HAP-1 (cell line): ENCODE measurements around the gene SET.

ENCODE experiments used
- DNase-seq, 2 experiments: peaks; one replicate each; pipeline ENCODE4 v3.0.0-alpha.2; 2016 to 2020; ENCODE audit warnings: low spot score in 2 of 2
- H3K27me3 ChIP-seq: fragments of 250-450 bp; sonication (Bioruptor Pico); 2 replicates; pipeline ENCODE4 v1.5.1; 2020; ENCODE audit warnings: low read depth, mild to moderate bottlenecking, moderate library complexity
- H3K36me3 ChIP-seq: fragments of 250-450 bp; sonication (Bioruptor Pico); replicated peaks from 2 replicates; pipeline ENCODE4 v1.5.1; 2020; ENCODE audit warnings: mild to moderate bottlenecking
- H3K4me1 ChIP-seq: fragments of 250-450 bp; sonication (Bioruptor Pico); 2 replicates; pipeline ENCODE4 v1.5.1; 2020; ENCODE audit warnings: mild to moderate bottlenecking
- H3K4me3 ChIP-seq: fragments of 250-450 bp; sonication (Bioruptor Pico); 2 replicates; pipeline ENCODE4 v1.5.1; 2020; ENCODE audit warnings: mild to moderate bottlenecking, moderate library complexity
- H3K9me3 ChIP-seq: fragments of 250-450 bp; sonication (Bioruptor Pico); 2 replicates; pipeline ENCODE4 v1.5.1; 2020; ENCODE audit warnings: mild to moderate bottlenecking, moderate library complexity
- in situ Hi-C: fragments of 300-500 bp; cut with MboI; formaldehyde crosslinking; loops from 3 replicates; pipeline ENCODE4 v1.14.3; 2020; ENCODE audit warnings: low sequenced_read_pairs, inconsistent platforms, mixed read lengths

Gene SET

GRCh38 chr9:128723352-128723865 lies 34.4 kb downstream of the SET start:
- H3K4me1 ChIP-seq: peaks cover 12% of the 10 kb centered on the region
- peak overlapping the region; percentile 86 for H3K4me3 ChIP-seq
- H3K36me3 ChIP-seq: peaks cover 30% of the 10 kb centered on the region
- H3K9me3 ChIP-seq: no peaks in the 10 kb centered on the region
- in situ Hi-C loops: no loop called here
- no peak for DNase-seq
- no peaks in the 10 kb centered on the region for H3K27me3 ChIP-seq

- DNase-seq: peak; percentile 99 to 100
- peaks cover 12% of the 10 kb centered on the region for H3K4me1 ChIP-seq
- peaks cover 28% of the 10 kb centered on the region for H3K36me3 ChIP-seq
- H3K4me3 ChIP-seq: peak within 1 kb of the TSS; percentile 86
- no peaks in the 10 kb centered on the region for H3K27me3 ChIP-seq
- H3K9me3 ChIP-seq: no peaks in the 10 kb centered on the region
- in situ Hi-C loops: no loop called here
These were observed 35.1 kb downstream of the SET start, which contains the start of gene ZDHHC12 for GRCh38 chr9:128723866-128724743. Gene ZDHHC12 (minus strand): TSS chr9:128724127. CDS start chr9:128724093, 34 bp downstream.

DNA sequence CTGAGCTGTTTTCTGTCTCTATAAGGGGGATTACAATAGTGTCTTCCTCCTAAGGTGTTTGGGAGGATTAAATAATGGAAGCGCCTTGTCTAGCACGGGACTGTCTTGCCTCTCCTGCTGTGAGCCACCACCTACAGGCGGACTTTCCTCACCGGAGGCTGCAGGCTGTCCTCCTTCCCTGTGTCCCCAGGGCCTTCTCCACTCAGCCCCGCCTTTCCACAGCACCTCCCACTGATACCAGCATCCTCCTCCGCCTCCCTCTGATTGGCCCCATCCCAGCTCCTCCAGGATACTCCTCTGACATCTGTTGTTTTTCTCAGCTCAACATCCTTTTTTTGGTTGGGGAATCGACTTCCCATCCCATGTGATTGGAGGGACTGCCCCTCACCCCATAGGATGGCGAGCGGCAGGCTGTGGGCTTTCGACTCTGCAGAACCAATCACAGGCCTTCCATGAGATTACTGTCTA lies 35.8 kb downstream of the SET start:
- no peaks in the 10 kb centered on the region for H3K9me3 ChIP-seq
- H3K4me3 ChIP-seq: peak overlapping the region; percentile 86
- in situ Hi-C loops: no loop called here
- peaks cover 24% of the 10 kb centered on the region for H3K36me3 ChIP-seq
- H3K4me1 ChIP-seq: peaks cover 12% of the 10 kb centered on the region
- DNase-seq: peak; percentile 65 to 92
- no peaks in the 10 kb centered on the region for H3K27me3 ChIP-seq

GRCh38 chr9:128727640-128728248 lies 38.7 kb downstream of the SET start:
- no peak overlapping the region for H3K4me3 ChIP-seq
- no peaks in the 10 kb centered on the region for H3K9me3 ChIP-seq
- H3K36me3 ChIP-seq: peaks cover 3% of the 10 kb centered on the region; the same call in 1 of the 2 replicates
- in situ Hi-C loops: no loop called here
- H3K27me3 ChIP-seq: no peaks in the 10 kb centered on the region
- peaks cover 12% of the 10 kb centered on the region for H3K4me1 ChIP-seq
- DNase-seq: no peak

DNA sequence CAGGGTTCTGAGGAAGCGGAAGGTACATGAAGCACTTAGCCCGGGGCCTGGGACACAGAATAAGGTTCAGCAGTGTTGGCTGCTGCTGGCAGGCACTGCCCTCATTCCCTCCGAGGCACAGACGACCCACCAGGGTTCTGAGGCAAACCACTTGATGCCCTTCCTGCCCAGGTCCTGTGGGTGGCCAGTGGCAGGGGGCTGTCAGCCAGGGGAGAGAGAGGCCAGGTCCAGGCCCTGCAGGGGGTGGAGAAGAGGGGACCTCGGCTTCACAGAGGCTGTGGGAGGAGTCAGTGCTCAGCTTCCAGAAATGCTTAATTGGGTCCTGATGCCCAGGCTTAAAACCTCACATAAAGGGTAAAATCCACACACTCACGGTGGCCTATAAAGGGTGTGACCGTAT lies 39.3 kb downstream of the SET start:
- Histone ChIP-seq H3K4me1 (peaks cover 7% of the 10 kb centered on the region), H3K9me3 (no peaks in the 10 kb centered on the region), H3K4me3 (no peak overlapping the region), H3K27me3 (no peaks in the 10 kb centered on the region), H3K36me3 (peaks cover 3% of the 10 kb centered on the region; the same call in 1 of the 2 replicates)
- in situ Hi-C loops: no loop called here
- no peak for DNase-seq

DNA sequence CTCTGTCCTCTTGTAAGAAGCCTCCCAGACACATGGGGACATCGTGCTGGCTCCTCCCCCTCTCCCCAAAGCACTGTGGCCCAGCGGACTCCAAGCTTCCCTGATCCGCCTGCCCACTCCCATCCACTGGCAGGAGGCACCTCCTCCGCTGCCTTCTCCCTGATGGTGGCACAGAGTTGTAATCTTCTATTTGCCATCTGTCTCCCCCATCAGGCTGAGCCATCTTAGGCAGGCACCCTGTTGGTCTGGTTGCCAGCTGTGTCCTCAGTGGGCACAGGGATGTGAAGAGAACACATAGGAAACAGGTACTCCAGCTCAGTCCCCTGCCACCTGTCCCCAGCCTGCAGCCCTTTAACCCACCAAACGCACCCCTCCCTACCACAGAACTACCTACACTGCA lies 40.3 kb downstream of the SET start:
- in situ Hi-C loops: no loop called here

GRCh38 chr9:128729766-128730517 lies 40.9 kb downstream of the SET start:
- Histone ChIP-seq H3K4me3 (no peak overlapping the region), H3K9me3 (no peaks in the 10 kb centered on the region), H3K4me1 (no peaks in the 10 kb centered on the region), H3K27me3 (no peaks in the 10 kb centered on the region), H3K36me3 (no peaks in the 10 kb centered on the region; the same call in 1 of the 2 replicates)
- in situ Hi-C loops: loop anchor here (5.0 to 10.0 kb wide), 2 partner anchors 85 to 197 kb away; partner anchors contain the start of gene ENDOG
- DNase-seq: no peak

More for the DNA sequence above, 40.3 kb downstream of the SET start:
- Histone ChIP-seq H3K36me3 (no peaks in the 10 kb centered on the region; the same call in 1 of the 2 replicates), H3K27me3 (no peaks in the 10 kb centered on the region), H3K4me1 (peaks cover 4% of the 10 kb centered on the region), H3K9me3 (no peaks in the 10 kb centered on the region), H3K4me3 (no peak overlapping the region)
- no peak for DNase-seq

DNA sequence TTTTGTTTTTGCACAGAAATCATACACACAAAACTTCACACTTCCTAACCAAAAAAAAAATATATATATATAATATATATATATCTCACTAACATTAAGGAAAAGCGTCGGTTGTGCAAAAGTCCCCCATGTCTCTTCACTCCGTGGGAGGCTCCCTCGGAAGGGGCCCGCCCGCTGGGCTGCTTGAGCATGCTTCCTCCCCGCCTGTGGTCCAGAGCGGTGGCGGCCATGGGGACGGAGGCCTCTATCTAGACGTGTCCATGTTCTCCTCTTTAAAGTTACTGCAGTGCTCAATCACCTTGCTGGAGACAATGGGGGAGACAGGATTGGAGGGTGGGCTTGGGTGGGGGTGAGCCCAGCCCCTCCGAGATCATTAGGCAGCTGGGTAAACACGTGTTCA lies 42.1 kb downstream of the SET start:
- no peaks in the 10 kb centered on the region; the same call in 1 of the 2 replicates for H3K36me3 ChIP-seq
- DNase-seq: no peak
- in situ Hi-C loops: loop anchor here (5.0 to 10.0 kb wide), 2 partner anchors 84 to 196 kb away; partner anchors contain the start of gene ENDOG
- H3K4me1 ChIP-seq: no peaks in the 10 kb centered on the region
- no peak overlapping the region for H3K4me3 ChIP-seq
- H3K9me3 ChIP-seq: no peaks in the 10 kb centered on the region
- no peaks in the 10 kb centered on the region for H3K27me3 ChIP-seq

GRCh38 chr9:128731691-128732090 lies 42.7 kb downstream of the SET start:
- Histone ChIP-seq H3K4me1 (no peaks in the 10 kb centered on the region), H3K4me3 (no peak overlapping the region), H3K9me3 (no peaks in the 10 kb centered on the region), H3K27me3 (no peaks in the 10 kb centered on the region), H3K36me3 (no peaks in the 10 kb centered on the region; the same call in 1 of the 2 replicates)
- in situ Hi-C loops: loop anchor here (5.0 to 10.0 kb wide), 2 partner anchors 83 to 196 kb away; partner anchors contain the start of gene ENDOG
- no peak for DNase-seq

GRCh38 chr9:128732576-128732975 lies 43.6 kb downstream of the SET start:
- H3K36me3 ChIP-seq: no peaks in the 10 kb centered on the region; the same call in 1 of the 2 replicates
- no peak for DNase-seq
- no peaks in the 10 kb centered on the region for H3K4me1 ChIP-seq
- no peak overlapping the region for H3K4me3 ChIP-seq
- H3K9me3 ChIP-seq: no peaks in the 10 kb centered on the region
- in situ Hi-C loops: loop anchor here (5.0 to 10.0 kb wide), 2 partner anchors 82 to 195 kb away; partner anchors contain the start of gene ENDOG
- H3K27me3 ChIP-seq: no peaks in the 10 kb centered on the region

- in situ Hi-C loops: loop anchor here (5.0 to 10.0 kb wide), 2 partner anchors 82 to 194 kb away; partner anchors contain the start of gene ENDOG
- no peaks in the 10 kb centered on the region for H3K4me1 ChIP-seq
- no peaks in the 10 kb centered on the region for H3K27me3 ChIP-seq
- H3K9me3 ChIP-seq: no peaks in the 10 kb centered on the region
- DNase-seq: peak; percentile 91 to 93
- no peaks in the 10 kb centered on the region; the same call in 1 of the 2 replicates for H3K36me3 ChIP-seq
- H3K4me3 ChIP-seq: no peak overlapping the region
These were observed 44.2 kb downstream of the SET start for GRCh38 chr9:128733256-128733655.

GRCh38 chr9:128735373-128735772 lies 46.4 kb downstream of the SET start:
- Histone ChIP-seq H3K27me3 (no peaks in the 10 kb centered on the region), H3K36me3 (no peaks in the 10 kb centered on the region; the same call in 1 of the 2 replicates), H3K4me3 (no peak overlapping the region), H3K4me1 (no peaks in the 10 kb centered on the region), H3K9me3 (no peaks in the 10 kb centered on the region)
- in situ Hi-C loops: loop anchor here (10.0 kb wide), 1 partner anchor 79 kb away; the partner anchor contains the start of gene ENDOG
- no peak for DNase-seq

DNA sequence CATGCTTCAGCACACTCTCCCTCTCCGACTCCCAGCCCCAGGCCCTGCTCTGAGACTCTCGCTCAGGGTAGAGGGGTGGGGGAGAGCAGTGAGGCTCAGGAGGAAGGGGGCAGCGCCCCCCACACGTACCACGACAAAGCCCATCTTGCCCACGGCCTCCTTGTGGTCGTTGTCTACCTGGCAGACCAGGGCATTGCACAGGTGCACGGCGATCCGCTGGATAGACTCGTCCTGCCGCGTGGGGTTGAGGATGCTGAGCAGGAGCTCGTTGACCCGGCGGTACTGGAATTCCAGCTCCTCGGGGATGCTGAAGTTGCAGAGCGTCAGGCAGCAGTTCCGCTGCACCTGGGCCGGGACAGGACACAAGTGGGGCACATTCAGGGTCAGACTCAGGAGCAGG lies 53.4 kb downstream of the SET start:
- no peaks in the 10 kb centered on the region for H3K27me3 ChIP-seq
- DNase-seq: no peak
- in situ Hi-C loops: no loop called here
- no peaks in the 10 kb centered on the region for H3K9me3 ChIP-seq
- H3K36me3 ChIP-seq: no peaks in the 10 kb centered on the region; the same call in 1 of the 2 replicates
- H3K4me1 ChIP-seq: no peaks in the 10 kb centered on the region
- H3K4me3 ChIP-seq: no peak overlapping the region
